OCI-LY3 (cell line): ENCODE data around the gene MUC4.

Source experiments
- H2AFZ ChIP-seq: fragments of 200-600, 300-600 bp; shearing (Covaris generic); 2 replicates; pipeline ENCODE4 v1.6.0; 2014; ENCODE audit warnings: antibody characterized with exemption, low read depth, low read length
- H3K27ac ChIP-seq: fragments of 200-600, 300-600 bp; sonication (generic); 2 replicates; pipeline ENCODE4 v1.5.1; 2014; ENCODE audit warnings: mild to moderate bottlenecking, low read length, moderate library complexity, mixed read lengths
- H3K27me3 ChIP-seq: fragments of 200-600, 300-600 bp; sonication (generic); 2 replicates; pipeline ENCODE4 v1.6.1; 2014; ENCODE audit warnings: low read depth, low read length, mixed read lengths
- H3K36me3 ChIP-seq: fragments of 200-600, 300-600 bp; sonication (generic); replicated peaks from 2 replicates; pipeline ENCODE3; 2014; ENCODE audit warnings: low read depth, low read length, mixed read lengths
- H3K4me1 ChIP-seq: fragments of 300-600, 200-600 bp; sonication (generic); 2 replicates; pipeline ENCODE4 v1.6.1; 2014; ENCODE audit warnings: low read length, mixed read lengths
- H3K4me2 ChIP-seq: fragments of 200-600, 300-600 bp; sonication (generic); 2 replicates; pipeline ENCODE4 v1.6.1; 2014; ENCODE audit warnings: low read length, mixed read lengths
- H3K4me3 ChIP-seq: fragments of 300-600, 200-600 bp; sonication (generic); 2 replicates; pipeline ENCODE4 v1.5.1; 2014; ENCODE audit warnings: antibody characterized with exemption, mild to moderate bottlenecking, low read length, moderate library complexity
- H3K79me2 ChIP-seq: fragments of 300-600, 200-600 bp; shearing (Covaris generic); 2 replicates; pipeline ENCODE4 v1.6.1; 2014; ENCODE audit warnings: mild to moderate bottlenecking, low read length, mixed read lengths
- H3K9ac ChIP-seq: fragments of 300-600, 200-600 bp; shearing (Covaris generic); 2 replicates; pipeline ENCODE4 v1.6.0; 2014; ENCODE audit warnings: mild to moderate bottlenecking, low read length, moderate library complexity
- H3K9me3 ChIP-seq: fragments of 200-600, 300-600 bp; shearing (Covaris generic); 2 replicates; pipeline ENCODE4 v1.6.1; 2014; ENCODE audit warnings: low read length, mixed read lengths; ENCODE audit not compliant: insufficient read depth
- H4K20me1 ChIP-seq: fragments of 200-600, 300-600 bp; sonication (generic); 2 replicates; pipeline ENCODE4 v1.6.1; 2016; ENCODE audit warnings: low read length, mixed read lengths; ENCODE audit not compliant: insufficient read depth
- EZH2phosphoT487 ChIP-seq: fragments of 200-600 bp; shearing (Covaris generic); IDR thresholded peaks from 2 replicates; pipeline ENCODE4 v1.6.1; 2018; ENCODE audit warnings: antibody characterized with exemption, mixed run types, low read depth
- TF ChIP-seq, protein P1 (sequence below): fragments of 200-600, 300-600 bp; sonication (generic); IDR thresholded peaks from 2 replicates; pipeline ENCODE4 v1.5.1; 2014; ENCODE audit warnings: antibody characterized with exemption, low read length, low read depth

Gene MUC4

DNA sequence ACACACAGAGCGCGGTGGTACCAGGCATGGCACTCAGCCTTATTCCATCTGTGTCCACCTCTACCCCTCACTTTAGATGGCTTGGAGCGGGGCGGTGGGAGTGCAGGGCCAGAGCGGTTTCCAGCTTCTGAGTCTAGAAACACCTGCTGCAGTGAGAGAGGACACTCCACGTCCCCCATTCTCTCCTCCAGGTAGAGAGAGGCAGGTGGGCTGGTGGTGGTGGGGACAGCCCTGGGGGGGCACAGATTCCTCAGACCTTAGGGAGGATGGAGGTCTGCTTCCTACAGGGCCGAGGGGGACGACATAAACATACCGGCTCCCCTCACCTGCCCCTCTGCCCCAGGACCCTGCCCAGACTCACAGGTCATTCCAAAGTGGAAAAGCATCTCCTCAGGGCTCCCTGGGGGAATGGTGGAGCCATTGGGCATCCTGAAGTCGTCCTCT is 50.6 kb downstream of the MUC4 start:
- Histone ChIP-seq H3K9me3 (no peaks in the 10 kb centered on the region), H3K4me3 (no peak overlapping the region), H3K4me1 (no peaks in the 10 kb centered on the region), H3K4me2 (no peak overlapping the region), H3K36me3 (no peaks in the 10 kb centered on the region), H3K79me2 (no peaks in the 10 kb centered on the region), H3K27ac (no peak overlapping the region), H4K20me1 (no peaks in the 10 kb centered on the region), H2AFZ (no peak overlapping the region), H3K9ac (no peak overlapping the region), H3K27me3 (peaks cover 5% of the 10 kb centered on the region; the same call in 1 of the 2 replicates)
- no peak for TF ChIP-seq EZH2phosphoT487
- TF ChIP-seq, protein P1, sequence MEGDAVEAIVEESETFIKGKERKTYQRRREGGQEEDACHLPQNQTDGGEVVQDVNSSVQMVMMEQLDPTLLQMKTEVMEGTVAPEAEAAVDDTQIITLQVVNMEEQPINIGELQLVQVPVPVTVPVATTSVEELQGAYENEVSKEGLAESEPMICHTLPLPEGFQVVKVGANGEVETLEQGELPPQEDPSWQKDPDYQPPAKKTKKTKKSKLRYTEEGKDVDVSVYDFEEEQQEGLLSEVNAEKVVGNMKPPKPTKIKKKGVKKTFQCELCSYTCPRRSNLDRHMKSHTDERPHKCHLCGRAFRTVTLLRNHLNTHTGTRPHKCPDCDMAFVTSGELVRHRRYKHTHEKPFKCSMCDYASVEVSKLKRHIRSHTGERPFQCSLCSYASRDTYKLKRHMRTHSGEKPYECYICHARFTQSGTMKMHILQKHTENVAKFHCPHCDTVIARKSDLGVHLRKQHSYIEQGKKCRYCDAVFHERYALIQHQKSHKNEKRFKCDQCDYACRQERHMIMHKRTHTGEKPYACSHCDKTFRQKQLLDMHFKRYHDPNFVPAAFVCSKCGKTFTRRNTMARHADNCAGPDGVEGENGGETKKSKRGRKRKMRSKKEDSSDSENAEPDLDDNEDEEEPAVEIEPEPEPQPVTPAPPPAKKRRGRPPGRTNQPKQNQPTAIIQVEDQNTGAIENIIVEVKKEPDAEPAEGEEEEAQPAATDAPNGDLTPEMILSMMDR = no peak

DNA sequence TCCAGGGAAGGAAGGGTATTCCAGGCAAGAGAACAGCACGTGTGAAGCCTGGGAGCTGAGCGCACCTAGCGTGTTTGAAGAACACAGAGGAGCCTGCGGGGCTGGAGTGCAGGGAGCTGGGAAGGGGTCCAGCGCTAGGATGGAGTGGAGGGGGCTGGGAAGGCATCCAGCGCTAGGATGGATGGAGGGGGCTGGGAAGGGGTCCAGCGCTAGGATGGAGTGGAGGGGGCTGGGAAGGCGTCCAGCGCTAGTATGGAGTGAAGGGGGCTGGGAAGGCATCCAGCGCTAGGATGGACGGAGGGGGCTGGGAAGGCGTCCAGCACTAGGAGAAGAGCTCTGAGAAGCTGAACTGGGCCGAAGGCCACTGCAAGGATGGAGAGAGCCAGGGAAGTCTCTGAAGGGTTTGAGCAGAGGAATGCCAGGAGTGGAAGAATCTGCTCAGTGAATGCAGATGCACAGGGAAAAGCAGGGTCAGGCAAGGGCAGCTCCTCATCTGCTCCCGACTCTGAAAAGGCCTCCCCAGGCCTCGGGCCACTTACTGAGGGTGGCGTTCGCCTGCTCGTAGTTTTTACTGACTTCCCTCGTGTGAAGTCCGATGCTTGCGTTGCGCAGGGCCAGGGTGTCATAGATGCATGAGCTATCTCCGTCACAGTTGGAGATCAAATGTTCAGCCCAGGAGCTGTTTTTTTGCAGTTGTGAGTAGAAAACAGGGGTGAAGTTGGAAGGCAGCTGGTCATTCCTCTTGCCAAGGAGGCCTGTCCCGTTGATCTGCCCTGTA is 51.2 kb downstream of the MUC4 start:
- H2AFZ ChIP-seq = no peak overlapping the region
- H3K4me3 ChIP-seq = no peak overlapping the region
- no peak overlapping the region for H3K4me2 ChIP-seq
- no peaks in the 10 kb centered on the region for H3K36me3 ChIP-seq
- no peaks in the 10 kb centered on the region for H3K9me3 ChIP-seq
- no peak for TF ChIP-seq EZH2phosphoT487
- TF ChIP-seq, protein P1 = no peak
- no peaks in the 10 kb centered on the region for H3K4me1 ChIP-seq
- H3K27ac ChIP-seq = no peak overlapping the region
- H4K20me1 ChIP-seq = no peaks in the 10 kb centered on the region
- no peaks in the 10 kb centered on the region for H3K79me2 ChIP-seq
- H3K27me3 ChIP-seq = peaks cover 5% of the 10 kb centered on the region; the same call in 1 of the 2 replicates
- H3K9ac ChIP-seq = no peak overlapping the region

DNA sequence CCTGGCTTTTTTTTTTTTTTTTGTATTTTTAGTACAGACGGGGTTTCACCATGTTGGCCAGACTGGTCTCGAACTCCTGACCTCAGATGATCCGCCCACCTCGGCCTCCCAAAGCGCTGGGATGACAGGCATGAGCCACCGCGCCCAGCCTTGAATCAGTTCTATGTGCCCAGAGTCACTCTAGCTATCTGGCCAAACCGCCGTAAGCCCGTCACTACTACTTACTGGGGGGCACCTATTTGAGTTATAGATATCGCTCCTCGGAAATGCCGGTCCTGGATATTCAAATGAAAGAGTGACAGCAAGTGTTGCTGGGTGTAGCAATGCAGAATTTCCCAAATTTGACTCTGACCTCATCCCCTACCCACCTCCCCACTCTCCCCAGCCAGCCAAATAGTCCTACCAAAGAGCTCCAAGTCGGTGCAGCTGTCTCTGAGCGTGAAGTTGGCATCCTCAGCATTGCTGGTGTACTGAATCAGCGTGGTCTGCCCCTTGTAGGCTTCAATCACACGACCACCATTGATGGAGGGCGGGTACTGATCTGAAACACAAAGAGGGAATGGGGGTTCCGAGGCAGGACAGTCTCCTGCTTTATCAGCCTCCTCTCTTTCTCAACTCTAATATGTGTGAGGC is 52.9 kb downstream of the MUC4 start:
- Histone ChIP-seq H3K27me3 (peaks cover 5% of the 10 kb centered on the region; the same call in 1 of the 2 replicates), H3K4me1 (peaks cover 4% of the 10 kb centered on the region), H3K4me2 (no peak overlapping the region), H3K79me2 (no peaks in the 10 kb centered on the region), H3K9ac (no peak overlapping the region), H3K36me3 (no peaks in the 10 kb centered on the region), H3K9me3 (no peaks in the 10 kb centered on the region), H4K20me1 (no peaks in the 10 kb centered on the region), H3K27ac (no peak overlapping the region), H3K4me3 (no peak overlapping the region), H2AFZ (no peak overlapping the region)
- TF ChIP-seq, protein P1 = no peak
- TF ChIP-seq EZH2phosphoT487 = no peak

DNA sequence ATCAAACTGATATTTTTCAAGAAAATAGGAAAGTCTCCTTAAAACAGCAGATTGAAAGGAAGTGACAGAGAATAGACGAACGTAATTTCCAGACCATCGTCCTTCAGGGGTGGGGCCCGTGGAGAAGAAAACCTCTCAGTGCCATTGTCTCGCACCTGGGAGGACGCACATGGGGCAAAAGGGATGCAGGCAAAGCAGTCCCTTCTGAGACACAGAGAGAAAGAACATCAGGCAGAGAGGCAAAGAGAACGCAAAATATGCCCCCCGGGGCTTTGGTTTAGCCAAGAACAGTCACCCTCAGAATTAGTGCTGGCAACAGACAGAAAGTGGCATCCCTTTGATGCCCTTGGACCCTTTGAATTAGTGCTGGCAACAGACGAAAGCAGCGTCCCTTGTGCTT is 53.9 kb downstream of the MUC4 start:
- H3K4me2 ChIP-seq = no peak overlapping the region
- peaks cover 5% of the 10 kb centered on the region; the same call in 1 of the 2 replicates for H3K27me3 ChIP-seq
- no peaks in the 10 kb centered on the region for H3K36me3 ChIP-seq
- H3K4me1 ChIP-seq = peaks cover 10% of the 10 kb centered on the region
- H2AFZ ChIP-seq = no peak overlapping the region
- TF ChIP-seq EZH2phosphoT487 = no peak
- TF ChIP-seq, protein P1 = no peak
- H3K79me2 ChIP-seq = no peaks in the 10 kb centered on the region
- no peak overlapping the region for H3K9ac ChIP-seq
- H3K27ac ChIP-seq = no peak overlapping the region
- no peaks in the 10 kb centered on the region for H3K9me3 ChIP-seq
- no peak overlapping the region for H3K4me3 ChIP-seq
- no peaks in the 10 kb centered on the region for H4K20me1 ChIP-seq
